GM18502 (cell line): ENCODE data around the gene HDAC4.

Source experiments
- ATAC-seq: cut with Tn5 transposase; IDR thresholded peaks from one replicate; pipeline ENCODE4 v1.9.1; 2021; ENCODE audit warnings: mild to moderate bottlenecking; ENCODE audit not compliant: unreplicated experiment, poor library complexity

The HDAC4 gene

DNA sequence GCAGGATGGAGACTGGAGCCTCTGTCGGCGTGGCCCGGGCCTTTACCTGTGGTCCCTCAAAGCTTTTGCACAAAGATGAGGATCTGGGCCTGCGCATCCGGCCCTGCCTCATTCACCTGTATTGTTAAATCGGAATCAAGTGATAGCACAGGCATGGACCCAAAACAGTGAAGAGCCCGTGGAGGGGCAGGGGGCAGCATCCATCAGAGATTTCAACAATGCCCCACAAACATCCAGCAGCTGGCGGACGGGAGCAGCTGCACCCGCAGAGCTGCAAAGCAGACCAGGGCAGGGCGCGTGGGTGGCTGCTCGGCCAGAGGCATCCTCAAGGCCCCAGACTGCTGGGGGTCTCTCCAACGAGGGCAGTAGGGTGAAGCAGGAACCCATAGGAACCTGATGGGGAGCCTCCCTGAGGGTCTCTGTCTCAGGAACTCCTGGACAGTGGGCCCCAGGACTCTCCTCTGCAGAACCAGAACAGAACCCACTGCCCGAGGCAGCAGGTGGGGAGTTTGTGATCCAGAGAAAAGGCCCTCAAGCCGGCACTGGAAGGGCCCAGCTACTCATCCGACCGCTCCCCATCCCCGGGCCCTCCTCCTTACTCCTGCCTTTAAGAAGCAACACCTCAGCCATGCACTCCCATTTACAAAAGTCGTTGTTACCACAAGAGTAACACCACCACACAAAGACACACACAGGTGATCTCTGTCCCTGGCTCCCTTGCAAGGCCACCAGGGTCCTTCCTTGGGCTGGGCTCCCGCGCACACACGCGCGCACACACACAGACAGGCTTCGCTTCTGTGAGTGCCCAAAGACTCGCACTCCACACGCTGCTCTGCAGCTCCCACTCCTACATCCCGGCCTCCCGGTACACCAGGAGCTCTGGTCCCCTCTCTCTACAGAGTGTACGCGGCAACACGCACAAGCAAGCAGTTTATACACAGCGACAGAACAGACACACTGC, 28.8 kb downstream of the HDAC4 start:
- ATAC-seq = no peak

DNA sequence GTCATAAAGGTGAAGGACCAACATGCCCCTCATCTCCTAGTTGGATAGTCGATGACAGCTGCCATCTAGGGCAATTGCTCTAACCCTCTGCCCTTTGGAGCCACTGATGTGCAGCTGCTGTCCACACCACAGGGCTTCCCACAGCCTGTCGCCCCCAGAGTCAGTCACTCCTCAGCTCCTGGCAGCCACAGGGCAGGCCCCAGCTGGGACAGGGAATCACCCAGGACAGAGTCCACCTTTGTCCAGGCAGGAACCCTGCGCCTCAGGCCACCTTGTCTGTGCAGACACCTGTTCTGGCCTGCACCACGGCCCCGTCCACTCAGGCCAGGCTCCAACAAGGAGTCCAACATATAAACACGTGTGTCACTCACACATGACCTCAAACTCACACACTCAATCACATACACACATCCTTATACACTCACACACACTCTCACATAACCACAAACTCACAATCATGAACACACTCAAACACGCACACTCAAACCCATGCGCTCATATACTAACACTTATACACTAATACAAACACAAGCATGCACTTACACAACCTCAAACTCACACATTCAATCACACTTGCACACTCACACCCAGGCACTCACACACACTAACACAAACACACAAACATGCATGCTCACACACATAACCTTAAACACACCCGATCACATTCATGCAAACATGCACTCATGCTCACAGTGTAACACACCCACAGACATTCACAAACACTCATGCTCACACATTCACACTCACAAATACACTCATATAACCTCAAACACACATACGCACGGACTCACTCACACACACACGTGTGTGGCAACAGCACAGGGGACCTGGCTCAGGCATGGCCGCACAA, 29.7 kb downstream of the HDAC4 start:
- ATAC-seq = no peak

DNA sequence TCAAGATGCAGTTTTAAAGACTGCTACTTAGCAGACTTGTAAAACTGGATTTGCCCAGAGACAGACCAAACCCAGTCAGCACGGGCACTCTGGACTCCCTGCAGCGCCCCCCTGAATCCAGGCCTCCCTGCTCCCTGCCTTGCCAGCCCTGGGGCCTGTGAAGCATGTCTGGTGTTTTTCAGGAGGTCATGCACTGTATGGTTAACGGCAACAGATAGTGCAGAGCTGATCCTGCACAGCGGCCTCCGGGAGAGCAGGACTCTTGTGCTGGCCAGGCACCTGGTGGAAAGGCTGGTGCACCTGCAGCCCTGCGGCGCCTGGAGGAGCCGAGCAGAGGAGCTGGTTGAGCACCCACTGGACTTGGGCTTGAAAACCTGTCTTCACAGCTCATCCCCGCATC, 30.4 kb downstream of the HDAC4 start:
- no peak for ATAC-seq

DNA sequence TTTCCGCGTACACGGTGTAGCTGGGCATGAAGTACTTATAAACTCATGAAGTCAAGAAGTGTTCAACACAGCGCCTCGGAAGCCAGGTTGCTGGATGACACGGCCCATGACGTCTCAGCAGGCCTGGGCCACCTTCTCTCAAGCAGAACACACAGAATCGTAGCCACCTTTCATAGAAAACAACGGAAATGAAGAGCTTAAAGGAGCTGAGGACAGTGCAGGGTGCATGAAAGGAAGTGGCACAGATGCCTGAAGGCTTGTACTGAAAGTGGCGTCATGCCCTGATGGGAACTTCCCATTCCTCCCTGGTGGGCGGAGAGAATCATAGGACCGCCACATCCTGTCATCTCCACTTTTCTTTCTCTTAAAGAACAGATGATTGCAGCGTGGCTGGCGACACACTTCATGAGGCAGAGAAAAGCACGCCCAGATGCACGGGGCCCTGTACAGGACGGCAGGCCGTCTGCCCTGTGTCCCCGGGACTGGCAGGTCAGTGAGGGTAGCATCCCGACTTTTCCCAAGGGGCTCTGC, 31.1 kb downstream of the HDAC4 start:
- peak; percentile 85 for ATAC-seq

DNA sequence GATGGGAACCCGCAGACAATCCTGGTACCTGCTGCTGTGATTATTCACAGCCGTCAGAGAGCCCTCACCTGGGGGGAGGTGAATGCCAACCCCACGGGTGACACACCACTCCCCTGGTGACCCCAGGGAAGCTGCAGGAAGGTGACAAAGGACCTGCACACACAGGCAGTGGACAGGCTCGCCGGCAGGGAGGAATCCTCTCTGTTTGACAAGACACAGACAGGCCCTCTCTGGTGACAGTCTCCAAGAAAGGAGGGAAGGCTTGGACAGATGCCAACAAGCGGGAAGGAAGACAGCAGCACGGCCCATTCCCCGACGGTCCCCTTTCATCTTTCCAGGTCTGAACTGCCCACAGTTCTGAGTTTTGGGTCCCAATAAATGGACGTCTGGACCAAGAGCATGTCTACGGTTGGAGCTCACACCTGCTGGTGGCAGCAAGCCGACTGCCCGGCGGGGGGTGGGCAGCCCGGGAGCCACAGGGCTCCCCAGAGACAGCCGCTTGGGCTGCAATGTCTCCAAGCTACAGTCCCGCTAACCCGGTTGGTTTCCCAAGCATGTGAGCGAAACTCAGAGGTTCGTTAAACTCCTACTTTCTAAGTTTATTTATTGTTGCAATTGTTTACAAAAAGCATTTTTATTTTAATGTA, 31.8 kb downstream of the HDAC4 start:
- ATAC-seq = no peak

DNA sequence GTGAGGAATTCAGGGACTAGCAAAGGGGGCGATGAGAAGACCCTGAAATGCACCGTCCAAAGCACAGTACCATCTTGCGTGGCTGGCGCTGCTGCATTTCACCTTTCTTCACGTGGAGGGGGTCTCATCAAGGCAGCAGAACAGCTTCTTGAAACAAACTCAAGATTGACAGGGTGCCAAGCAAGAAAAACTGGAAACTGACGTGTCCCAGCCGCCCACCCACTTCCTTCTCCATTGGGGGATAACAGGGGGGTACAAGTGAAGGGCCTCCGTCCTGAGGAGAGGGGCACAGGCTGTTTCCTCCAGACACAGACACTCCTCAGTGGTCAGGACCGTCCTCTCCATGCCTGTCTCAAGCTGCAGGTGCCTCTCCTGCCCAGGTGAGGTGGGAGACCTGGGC, 32.5 kb downstream of the HDAC4 start:
- ATAC-seq = no peak

DNA sequence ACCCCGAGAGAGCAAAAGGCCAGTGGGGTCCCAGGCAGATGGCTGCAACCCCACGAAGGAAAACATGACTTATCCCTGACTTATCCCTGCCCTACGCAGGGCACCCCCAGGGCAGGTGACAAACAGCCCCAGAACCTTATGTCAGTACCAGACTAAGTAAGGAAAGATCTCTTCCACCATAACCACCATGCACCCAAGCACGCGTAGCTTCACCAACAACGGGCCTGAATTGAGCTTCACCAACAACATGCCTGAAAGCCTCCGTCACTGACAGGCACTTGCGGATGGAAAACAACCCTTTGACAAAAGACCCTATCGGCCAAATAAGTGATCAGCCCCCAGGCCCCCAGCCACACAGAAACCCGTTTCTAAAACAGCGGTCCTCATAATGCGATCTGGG, 34.1 kb downstream of the HDAC4 start:
- ATAC-seq = no peak

DNA sequence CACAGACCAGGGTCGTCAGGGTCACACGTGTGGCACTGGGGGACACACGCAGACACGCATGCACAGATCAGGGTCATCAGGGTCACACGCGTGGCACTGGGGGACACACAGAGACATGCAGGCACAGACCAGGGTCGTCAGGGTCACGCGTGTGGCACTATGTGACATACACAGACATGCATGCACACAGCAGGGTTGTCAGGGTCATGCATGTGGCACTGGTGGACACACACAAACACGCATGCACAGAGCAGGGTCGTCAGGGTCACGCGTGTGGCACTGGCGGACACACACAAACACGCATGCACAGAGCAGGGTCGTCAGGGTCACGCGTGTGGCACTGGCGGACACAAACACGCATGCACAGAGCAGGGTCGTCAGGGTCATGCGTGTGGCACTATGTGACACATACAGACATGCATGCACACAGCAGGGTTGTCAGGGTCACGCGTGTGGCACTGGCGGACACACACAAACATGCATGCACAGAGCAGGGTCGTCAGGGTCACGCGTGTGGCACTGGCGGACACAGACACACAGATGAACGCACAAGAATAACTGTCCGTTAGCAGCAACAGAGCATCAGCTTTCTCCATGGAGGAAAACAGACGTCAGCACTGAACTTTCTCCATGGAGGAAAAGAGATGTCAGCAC, 34.9 kb downstream of the HDAC4 start:
- ATAC-seq = no peak

DNA sequence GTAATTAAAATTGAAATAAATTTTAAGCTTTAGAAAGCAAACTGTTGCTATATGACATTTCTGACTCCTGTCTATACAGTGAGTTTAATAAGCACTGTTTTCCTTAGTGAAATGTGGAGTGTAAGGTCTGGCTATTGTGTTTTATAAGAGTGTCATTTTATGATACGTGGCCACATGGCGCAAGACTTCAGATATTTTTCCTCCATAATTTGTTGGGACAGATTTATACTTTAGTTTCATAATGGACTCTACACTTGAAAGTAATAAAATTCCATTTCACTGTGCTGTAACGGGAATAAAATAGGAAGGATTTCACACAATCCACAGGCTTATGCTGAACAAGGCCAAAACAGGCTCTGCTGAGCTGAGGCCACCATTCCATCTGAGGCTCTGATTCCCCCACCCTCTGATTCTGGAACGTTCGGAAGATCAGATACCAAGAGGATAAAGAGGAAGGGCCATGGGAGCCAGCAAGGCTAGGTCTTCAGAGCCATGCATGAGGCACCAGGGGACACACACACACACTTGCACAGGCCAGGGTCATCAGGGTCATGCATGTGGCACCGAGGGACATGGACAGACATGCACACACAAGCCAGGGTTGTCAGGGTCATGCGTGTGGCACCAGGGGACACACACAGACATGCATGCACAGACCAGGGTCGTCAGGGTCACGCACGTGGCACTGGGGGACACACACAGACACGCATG, 35.6 kb downstream of the HDAC4 start:
- ATAC-seq = no peak

DNA sequence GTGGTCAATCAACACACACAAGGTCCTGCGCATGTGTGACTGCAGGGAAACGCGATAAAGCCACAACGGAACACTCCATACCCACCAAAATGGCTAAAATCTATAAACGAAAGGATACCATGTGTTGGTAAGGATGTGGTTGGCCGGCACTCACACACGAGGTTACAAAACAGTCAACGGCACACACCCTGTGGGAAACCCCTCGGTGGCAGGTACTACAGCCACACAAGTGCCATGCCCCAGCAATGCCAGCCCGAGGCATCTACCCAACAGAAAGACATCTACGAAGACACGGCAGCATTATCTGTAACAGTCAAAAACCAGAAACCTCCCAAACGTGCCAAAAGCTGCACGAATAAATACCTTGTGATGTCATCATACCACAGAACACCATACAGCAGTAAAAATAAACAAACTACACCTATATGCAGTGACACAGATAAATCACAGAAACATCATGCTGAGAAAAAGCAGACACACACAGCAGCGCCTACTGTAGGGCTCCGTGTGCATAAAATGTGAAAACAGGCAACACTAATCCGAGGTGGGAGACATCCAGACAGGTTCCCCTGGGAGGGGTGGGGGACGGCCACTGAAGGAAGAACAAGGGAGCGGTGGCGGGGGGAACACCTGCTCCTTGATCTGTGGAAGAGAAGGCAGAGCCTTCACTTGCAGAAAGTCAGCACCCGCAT, 36.7 kb downstream of the HDAC4 start:
- ATAC-seq = no peak

DNA sequence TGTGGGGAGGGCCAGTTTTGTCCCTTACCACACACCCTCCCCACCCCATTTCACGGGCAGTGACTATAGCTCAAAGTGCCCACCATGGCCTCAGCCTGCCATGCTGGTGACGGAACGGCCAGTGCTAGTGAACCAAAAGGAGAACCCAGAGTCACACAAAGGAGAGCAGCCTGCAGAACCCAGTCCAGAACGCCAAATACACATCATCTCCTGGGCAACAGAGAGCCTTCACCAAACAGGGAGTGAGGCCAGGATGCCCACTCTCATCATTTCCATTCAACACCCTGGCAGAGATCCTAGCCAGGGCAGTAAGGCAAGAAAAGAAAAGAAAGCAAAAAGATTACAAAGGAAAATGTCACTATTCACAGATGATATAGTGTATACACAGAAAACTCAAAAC, 38.3 kb downstream of the HDAC4 start:
- ATAC-seq = no peak

DNA sequence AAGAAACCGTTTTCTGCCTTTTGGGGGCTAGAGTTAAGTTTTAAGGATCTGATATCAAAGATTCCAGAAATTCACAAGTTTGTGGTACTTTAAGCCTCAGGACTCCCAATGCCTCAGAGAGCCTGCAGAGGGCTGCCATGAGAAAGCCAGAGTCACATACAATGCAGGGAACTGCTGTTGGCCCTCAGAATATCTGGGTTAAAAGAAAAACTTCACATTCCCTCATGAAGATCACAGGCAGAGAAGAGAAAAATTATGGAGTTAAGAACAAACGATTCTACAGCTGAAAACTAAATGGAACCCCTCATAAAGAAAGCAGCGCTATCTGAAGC, 39.5 kb downstream of the HDAC4 start:
- ATAC-seq = no peak

DNA sequence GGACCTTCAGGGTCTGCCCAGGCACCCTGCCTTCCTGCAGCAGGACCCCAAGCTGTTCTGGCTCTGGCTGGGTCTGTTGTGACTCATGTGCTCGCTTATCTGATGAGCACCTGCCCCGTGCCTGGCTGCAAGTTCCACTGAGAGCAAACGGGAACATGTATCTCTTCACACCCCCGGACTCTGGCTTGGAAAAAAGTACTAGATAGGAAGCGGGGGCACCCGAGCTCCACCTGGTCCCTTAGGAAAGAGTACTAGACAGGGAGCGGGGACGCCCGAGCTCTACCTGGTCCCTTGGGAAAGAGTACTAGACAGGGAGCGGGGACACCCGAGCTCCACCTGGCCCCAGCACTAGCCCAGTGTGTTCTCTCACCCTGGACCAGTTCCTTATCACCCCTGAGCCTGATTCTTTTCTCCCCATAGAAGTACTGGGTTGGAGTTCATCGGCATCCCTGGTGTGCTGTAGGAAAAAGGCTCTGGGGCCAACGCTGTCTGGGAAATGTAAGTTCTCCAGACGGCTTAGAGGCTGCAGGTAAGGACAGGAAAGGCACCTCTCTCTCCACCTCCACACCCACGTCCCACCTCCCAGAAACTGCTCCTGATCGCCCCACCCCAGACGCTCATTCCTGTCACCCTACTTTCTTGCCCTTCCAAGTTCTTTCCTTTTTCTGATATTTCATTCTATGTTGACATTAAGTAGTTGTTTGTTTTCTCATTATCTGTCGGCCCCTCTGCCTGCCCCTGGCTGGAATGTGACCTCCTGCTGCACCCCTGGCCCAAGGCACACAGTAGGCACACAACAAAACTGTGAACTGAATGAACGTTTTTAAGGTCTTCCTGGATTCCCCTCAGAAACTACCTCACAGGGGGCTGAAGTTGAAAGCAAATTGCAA, 40.2 kb downstream of the HDAC4 start:
- no peak for ATAC-seq

DNA sequence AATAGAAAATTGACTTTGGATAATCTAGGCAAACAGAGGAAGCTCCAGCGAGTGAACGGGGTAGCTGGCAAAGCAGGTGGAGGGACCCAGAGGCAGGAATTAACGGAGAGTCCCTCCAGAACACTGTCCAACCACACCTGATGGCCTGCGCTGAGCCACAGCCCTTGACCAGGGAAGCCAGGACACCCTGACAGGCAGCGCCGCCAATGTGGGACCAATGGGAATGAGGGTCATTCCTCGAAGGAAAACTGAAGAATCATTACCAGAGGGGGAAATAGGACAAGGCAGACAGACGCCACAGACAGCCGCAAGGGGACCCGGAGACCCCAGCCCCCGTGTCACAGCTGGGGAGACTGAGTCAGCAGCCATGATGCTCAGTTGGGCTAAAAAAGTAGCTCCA, 40.8 kb downstream of the HDAC4 start:
- no peak for ATAC-seq

DNA sequence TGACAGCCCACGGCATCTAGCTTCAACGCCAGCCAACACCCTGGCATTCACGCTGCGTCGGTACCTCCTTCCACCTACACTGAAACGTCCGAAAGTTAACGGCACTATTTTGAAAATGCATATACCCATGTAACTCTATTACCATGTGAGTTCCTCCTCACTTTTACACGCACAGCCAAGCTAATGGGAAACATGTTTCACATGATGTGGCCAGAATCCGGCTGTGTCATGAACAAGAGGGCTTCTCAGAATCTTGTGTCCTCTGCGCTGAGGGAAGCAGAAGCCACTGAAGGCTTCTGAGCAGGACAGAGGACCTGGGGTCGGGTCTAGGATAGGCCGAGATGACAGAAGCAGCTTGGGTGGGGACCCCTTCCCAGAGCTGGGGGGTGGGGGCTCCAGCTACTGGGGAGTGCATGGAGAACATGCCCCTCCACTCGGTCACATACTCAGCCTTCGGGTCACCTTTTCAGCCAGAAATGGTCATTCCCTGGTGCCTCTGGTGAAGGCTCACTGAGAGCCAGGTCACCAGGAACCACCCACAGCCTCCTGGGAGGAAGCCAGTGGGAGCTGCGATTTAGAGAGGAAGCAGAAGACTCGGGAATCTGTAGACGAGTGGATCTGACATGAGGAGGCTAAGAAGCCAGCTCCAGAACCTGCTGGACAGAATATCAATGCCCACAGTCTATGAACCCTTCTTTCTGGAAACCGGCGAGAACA, 41.5 kb downstream of the HDAC4 start:
- ATAC-seq = no peak

DNA sequence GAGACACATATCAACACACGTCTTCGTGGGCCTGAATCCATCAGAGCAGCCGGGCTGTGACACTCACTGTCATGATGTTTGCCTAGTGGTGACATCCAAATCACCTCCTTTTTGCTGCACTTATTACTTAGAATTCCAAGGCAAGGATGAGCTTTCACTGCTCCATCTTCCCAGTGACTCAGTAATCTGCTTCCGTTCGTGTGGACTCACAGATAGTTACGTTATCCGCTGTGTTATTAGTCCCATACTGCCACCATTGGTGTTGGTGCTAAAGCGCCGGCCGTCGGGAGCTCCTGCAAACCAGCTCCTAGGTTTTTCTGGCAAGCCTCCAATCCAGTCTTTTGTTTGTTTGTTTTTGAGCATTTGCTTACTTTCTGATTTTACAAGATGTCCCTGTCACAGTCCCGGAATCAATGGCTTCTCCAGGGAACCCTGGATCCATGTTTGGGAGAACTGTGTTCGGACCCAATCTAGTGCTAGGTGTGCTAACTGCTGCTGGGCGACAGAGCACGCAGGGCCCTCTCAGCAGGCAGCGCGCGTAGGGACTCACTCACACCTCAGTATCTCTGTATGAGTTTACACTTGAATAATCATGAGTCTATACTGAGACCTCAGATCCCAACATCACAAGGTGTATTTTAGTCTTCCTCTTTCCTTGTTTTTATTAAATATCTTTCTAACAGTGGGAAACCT, 42.6 kb downstream of the HDAC4 start:
- ATAC-seq = no peak

DNA sequence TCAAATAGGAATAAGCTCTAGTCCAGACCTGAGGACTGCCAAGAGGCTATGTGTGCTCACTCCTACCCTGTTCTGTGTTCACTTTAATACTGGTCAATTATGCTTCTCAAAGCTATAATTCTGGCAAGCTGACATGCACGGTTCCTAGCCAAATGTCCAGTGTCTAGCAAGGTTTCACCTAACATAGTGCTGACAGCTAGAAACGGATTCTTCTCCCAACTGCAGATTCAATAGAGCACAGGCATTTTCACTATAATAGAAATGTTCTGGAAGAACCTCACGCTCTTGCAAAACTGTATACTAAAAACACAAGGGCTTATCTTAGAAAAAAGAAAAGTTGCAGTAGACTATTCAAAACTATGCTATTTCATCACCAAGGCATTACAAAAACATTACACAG, 45.1 kb downstream of the HDAC4 start:
- ATAC-seq = no peak
